HEK293 (cell line): ENCODE data around the gene C1orf56.

ENCODE experiments used
- BCL11A ChIP-seq: fragments of 450-650 bp; formaldehyde crosslinking; IDR thresholded peaks from 2 replicates; pipeline ENCODE4 v1.5.1; 2016; ENCODE audit warnings: low read depth, missing biosample characterization, missing genetic modification characterization
- ZBTB20 ChIP-seq: fragments of 450-650 bp; formaldehyde crosslinking; IDR thresholded peaks from 2 replicates; pipeline ENCODE4 v1.5.1; 2016; ENCODE audit warnings: missing biosample characterization, missing genetic modification characterization
- ZNF274 ChIP-seq, 2 experiments: fragments of 200-500 bp in 1 of 2; fragments of 450-650 bp in 1 of 2; sonication (Bioruptor generic) in 1 of 2; formaldehyde crosslinking in 1 of 2; IDR thresholded peaks; 2 replicates each; pipeline versions ENCODE4 v1.5.1 to v1.6.1; 2014 to 2016; ENCODE audit warnings: borderline replicate concordance in 1 of 2, inconsistent platforms in 1 of 2, low read length in 1 of 2, missing biosample characterization in 1 of 2, missing genetic modification characterization in 1 of 2
- ZNF335 ChIP-seq: fragments of 450-650 bp; formaldehyde crosslinking; conservative IDR thresholded peaks from 2 replicates; pipeline ENCODE4 v1.5.1; 2016; ENCODE audit warnings: missing biosample characterization, missing genetic modification characterization
- ZNF707 ChIP-seq: fragments of 450-650 bp; formaldehyde crosslinking; IDR thresholded peaks from 2 replicates; pipeline ENCODE4 v1.5.1; 2016; ENCODE audit warnings: missing biosample characterization, missing genetic modification characterization
- TF ChIP-seq, protein P1 (sequence below): fragments of 450-650 bp; formaldehyde crosslinking; IDR thresholded peaks from 2 replicates; pipeline ENCODE4 v1.5.1; 2016; ENCODE audit warnings: missing biosample characterization, missing genetic modification characterization
- TF ChIP-seq, protein P2 (sequence below): fragments of 450-650 bp; formaldehyde crosslinking; IDR thresholded peaks from 2 replicates; pipeline ENCODE4 v1.5.1; 2016; ENCODE audit warnings: missing biosample characterization, missing genetic modification characterization

DNA sequence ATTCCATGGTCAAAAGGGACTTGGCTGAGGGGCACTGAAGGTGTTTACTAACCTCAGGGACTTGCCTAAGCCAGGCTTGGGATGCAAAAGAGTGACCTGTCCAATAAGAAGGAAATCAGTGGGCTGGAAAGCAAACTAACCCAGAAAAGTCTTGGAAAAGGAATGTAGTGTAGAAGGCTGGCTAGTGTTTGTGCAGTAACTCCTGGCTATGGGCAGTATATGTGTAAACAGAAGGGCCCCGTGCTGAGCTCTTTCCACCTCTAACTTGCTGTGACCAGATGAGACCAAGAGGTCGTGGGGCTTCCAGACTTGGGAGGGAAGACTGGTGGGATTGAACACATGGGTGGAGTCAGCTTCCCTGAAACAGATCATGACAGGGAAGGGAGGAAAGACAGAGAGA is 44.9 kb upstream of the C1orf56 start:
- no peak for TF ChIP-seq ZNF274 (IDR thresholded peaks at IDR 0.05; ENCODE audit: low read length)
- no peak for TF ChIP-seq ZNF274 (tag by site-specific recombination; IDR thresholded peaks at IDR 0.05; ENCODE audit: borderline replicate concordance)
- TF ChIP-seq, protein P1, sequence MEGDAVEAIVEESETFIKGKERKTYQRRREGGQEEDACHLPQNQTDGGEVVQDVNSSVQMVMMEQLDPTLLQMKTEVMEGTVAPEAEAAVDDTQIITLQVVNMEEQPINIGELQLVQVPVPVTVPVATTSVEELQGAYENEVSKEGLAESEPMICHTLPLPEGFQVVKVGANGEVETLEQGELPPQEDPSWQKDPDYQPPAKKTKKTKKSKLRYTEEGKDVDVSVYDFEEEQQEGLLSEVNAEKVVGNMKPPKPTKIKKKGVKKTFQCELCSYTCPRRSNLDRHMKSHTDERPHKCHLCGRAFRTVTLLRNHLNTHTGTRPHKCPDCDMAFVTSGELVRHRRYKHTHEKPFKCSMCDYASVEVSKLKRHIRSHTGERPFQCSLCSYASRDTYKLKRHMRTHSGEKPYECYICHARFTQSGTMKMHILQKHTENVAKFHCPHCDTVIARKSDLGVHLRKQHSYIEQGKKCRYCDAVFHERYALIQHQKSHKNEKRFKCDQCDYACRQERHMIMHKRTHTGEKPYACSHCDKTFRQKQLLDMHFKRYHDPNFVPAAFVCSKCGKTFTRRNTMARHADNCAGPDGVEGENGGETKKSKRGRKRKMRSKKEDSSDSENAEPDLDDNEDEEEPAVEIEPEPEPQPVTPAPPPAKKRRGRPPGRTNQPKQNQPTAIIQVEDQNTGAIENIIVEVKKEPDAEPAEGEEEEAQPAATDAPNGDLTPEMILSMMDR (tag by site-specific recombination): no peak
- TF ChIP-seq, protein P2, sequence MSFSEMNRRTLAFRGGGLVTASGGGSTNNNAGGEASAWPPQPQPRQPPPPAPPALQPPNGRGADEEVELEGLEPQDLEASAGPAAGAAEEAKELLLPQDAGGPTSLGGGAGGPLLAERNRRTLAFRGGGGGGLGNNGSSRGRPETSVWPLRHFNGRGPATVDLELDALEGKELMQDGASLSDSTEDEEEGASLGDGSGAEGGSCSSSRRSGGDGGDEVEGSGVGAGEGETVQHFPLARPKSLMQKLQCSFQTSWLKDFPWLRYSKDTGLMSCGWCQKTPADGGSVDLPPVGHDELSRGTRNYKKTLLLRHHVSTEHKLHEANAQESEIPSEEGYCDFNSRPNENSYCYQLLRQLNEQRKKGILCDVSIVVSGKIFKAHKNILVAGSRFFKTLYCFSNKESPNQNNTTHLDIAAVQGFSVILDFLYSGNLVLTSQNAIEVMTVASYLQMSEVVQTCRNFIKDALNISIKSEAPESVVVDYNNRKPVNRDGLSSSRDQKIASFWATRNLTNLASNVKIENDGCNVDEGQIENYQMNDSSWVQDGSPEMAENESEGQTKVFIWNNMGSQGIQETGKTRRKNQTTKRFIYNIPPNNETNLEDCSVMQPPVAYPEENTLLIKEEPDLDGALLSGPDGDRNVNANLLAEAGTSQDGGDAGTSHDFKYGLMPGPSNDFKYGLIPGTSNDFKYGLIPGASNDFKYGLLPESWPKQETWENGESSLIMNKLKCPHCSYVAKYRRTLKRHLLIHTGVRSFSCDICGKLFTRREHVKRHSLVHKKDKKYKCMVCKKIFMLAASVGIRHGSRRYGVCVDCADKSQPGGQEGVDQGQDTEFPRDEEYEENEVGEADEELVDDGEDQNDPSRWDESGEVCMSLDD (tag by site-specific recombination): no peak
- TF ChIP-seq ZNF707: no peak
- TF ChIP-seq ZNF335: no peak
- no peak for TF ChIP-seq ZBTB20 (tag by site-specific recombination)
- no peak for TF ChIP-seq BCL11A (tag by site-specific recombination)
